ENCODE data around the gene FAM20A.

GRCh38 chr17:68591583-68591982 is 9.6 kb downstream of the FAM20A start:
- TF ChIP-seq CTCF (IDR thresholded peaks at IDR 0.05) (no peak), POLR2A (IDR thresholded peaks at IDR 0.05) (no peak)

Measured in heart left ventricle (tissue), 13 donors.